ENCODE data around the gene DGKH. TPM values are rescaled to one million over a fixed set of nuclear protein-coding genes. Genes with fewer than 3 reads are reported as not detected.

DGKH gene
- total RNA-seq, 1 donor from 2014 or later = 12.1 TPM

DNA sequence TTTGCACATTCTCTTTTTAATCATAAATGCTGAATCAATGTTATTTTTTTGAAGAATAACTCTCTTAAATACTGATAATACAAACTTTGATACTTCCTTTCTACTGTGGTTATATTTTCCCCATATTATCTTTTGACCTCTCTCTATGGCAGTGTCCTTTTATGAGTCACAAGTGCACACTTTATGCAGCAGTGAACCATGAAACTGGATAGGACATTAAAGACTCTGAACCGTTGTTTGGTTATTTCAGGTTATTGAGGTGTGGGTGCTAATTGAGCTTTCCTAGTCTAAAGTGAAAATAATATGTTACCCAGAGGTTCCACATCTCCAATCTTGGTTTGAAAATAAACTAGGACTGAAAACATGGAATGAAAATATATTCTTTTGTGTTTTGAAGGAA lies 71.4 kb downstream of the DGKH start:
- Histone ChIP-seq H2AFZ (replicated peaks) (no peak overlapping the region), H3K9ac (no peak overlapping the region), H3K4me2 (no peak overlapping the region), H3K27ac (no peak overlapping the region), H3F3A (ENCODE audit: low read depth) (no peaks in the 10 kb centered on the region), H4K20me1 (ENCODE audit: low read depth) (no peaks in the 10 kb centered on the region), H3K4me3 (no peak overlapping the region), H3K79me2 (ENCODE audit: low read depth) (no peaks in the 10 kb centered on the region), H3K27me3 (no peaks in the 10 kb centered on the region), H3K4me1 (no peaks in the 10 kb centered on the region), H3K36me3 (no peaks in the 10 kb centered on the region), H3K9me3 (ENCODE audit: low read depth) (no peaks in the 10 kb centered on the region)
- no peak for DNase-seq (ENCODE audit: low spot score)
- Mint-ChIP-seq H3K27me3 (ENCODE audit: insufficient read depth, low read depth) (no peaks in the 10 kb centered on the region), H3K9me3 (peaks cover 6% of the 10 kb centered on the region), H3K4me1 (peaks cover 14% of the 10 kb centered on the region), H3K27ac (no peak overlapping the region), H3K4me3 (no peak overlapping the region), H3K36me3 (no peaks in the 10 kb centered on the region)
- TF ChIP-seq EZH2phosphoT487 (IDR thresholded peaks at IDR 0.05) (no peak), EZH2 (IDR thresholded peaks at IDR 0.05) (no peak)
- TF ChIP-seq, protein P1, sequence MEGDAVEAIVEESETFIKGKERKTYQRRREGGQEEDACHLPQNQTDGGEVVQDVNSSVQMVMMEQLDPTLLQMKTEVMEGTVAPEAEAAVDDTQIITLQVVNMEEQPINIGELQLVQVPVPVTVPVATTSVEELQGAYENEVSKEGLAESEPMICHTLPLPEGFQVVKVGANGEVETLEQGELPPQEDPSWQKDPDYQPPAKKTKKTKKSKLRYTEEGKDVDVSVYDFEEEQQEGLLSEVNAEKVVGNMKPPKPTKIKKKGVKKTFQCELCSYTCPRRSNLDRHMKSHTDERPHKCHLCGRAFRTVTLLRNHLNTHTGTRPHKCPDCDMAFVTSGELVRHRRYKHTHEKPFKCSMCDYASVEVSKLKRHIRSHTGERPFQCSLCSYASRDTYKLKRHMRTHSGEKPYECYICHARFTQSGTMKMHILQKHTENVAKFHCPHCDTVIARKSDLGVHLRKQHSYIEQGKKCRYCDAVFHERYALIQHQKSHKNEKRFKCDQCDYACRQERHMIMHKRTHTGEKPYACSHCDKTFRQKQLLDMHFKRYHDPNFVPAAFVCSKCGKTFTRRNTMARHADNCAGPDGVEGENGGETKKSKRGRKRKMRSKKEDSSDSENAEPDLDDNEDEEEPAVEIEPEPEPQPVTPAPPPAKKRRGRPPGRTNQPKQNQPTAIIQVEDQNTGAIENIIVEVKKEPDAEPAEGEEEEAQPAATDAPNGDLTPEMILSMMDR (IDR thresholded peaks at IDR 0.05) = no peak

DNA sequence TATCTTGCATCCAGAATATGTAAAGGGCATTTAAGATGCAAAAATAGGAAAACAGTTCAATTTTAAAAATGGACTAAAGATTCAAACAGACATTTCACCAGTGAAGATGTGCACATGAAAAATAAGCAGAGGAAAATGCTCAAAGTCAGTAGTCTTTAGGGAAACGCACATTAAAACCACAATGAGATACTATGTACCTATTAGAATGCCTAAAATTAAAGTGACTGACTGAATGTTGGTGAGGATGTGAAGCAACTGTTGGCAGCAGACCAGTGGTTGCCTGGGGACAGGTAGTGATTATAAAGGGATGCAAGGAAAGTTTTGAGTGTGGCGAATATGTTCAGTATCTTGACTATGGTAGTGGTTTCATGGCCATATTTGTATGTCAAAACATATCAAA lies 75.2 kb downstream of the DGKH start:
- H3K4me3 Mint-ChIP-seq = no peak overlapping the region
- no peaks in the 10 kb centered on the region for H3F3A ChIP-seq (ENCODE audit: low read depth)
- H3K4me1 Mint-ChIP-seq = peaks cover 17% of the 10 kb centered on the region
- H4K20me1 ChIP-seq (ENCODE audit: low read depth) = no peaks in the 10 kb centered on the region
- H3K27ac Mint-ChIP-seq = no peak overlapping the region
- DNase-seq (ENCODE audit: low spot score) = no peak
- H3K27ac ChIP-seq = no peak overlapping the region
- TF ChIP-seq EZH2 (IDR thresholded peaks at IDR 0.05) (no peak), EZH2phosphoT487 (IDR thresholded peaks at IDR 0.05) (no peak)
- TF ChIP-seq, protein P1 (IDR thresholded peaks at IDR 0.05) = no peak
- H2AFZ ChIP-seq (replicated peaks) = no peak overlapping the region
- no peaks in the 10 kb centered on the region for H3K36me3 ChIP-seq
- H3K79me2 ChIP-seq (ENCODE audit: low read depth) = no peaks in the 10 kb centered on the region
- H3K4me3 ChIP-seq = no peak overlapping the region
- H3K9me3 ChIP-seq (ENCODE audit: low read depth) = no peaks in the 10 kb centered on the region
- no peak overlapping the region for H3K9ac ChIP-seq
- H3K36me3 Mint-ChIP-seq = peaks cover 3% of the 10 kb centered on the region
- H3K27me3 Mint-ChIP-seq (ENCODE audit: insufficient read depth, low read depth) = no peaks in the 10 kb centered on the region
- H3K4me2 ChIP-seq = no peak overlapping the region
- H3K9me3 Mint-ChIP-seq = peaks cover 3% of the 10 kb centered on the region
- peaks cover 6% of the 10 kb centered on the region for H3K4me1 ChIP-seq
- H3K27me3 ChIP-seq = no peaks in the 10 kb centered on the region

DNA sequence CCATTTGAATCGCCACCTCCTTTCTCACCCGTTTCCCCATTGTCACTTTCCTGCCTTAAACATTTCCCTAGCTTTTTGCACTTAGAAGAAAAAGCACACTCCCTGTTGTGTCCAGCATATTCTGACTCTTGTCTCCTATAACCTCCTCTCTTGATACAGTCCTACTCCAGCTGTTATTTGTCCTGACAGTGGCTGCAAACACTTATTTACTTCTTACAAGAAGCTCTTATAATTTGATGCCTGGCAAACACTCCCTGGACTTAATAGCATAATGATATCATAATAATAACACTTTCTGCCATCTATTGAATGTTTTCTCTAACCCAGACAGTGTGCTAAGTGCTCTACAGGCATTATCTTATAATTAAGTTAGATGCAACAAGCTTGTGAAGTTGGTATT lies 76.6 kb downstream of the DGKH start:
- Histone ChIP-seq H3K27ac (no peak overlapping the region), H3K4me2 (no peak overlapping the region), H3K36me3 (no peaks in the 10 kb centered on the region), H3K9me3 (ENCODE audit: low read depth) (no peaks in the 10 kb centered on the region), H3K4me1 (peaks cover 14% of the 10 kb centered on the region), H3K9ac (no peak overlapping the region), H3F3A (ENCODE audit: low read depth) (no peaks in the 10 kb centered on the region), H3K4me3 (no peak overlapping the region), H3K79me2 (ENCODE audit: low read depth) (no peaks in the 10 kb centered on the region), H4K20me1 (ENCODE audit: low read depth) (no peaks in the 10 kb centered on the region), H3K27me3 (no peaks in the 10 kb centered on the region), H2AFZ (replicated peaks) (no peak overlapping the region)
- H3K4me3 Mint-ChIP-seq = no peak overlapping the region
- TF ChIP-seq EZH2 (IDR thresholded peaks at IDR 0.05) (no peak), EZH2phosphoT487 (IDR thresholded peaks at IDR 0.05) (no peak)
- TF ChIP-seq, protein P1 (IDR thresholded peaks at IDR 0.05) = no peak
- no peaks in the 10 kb centered on the region for H3K27me3 Mint-ChIP-seq (ENCODE audit: insufficient read depth, low read depth)
- no peak for DNase-seq (ENCODE audit: low spot score)
- H3K9me3 Mint-ChIP-seq = peaks cover 3% of the 10 kb centered on the region
- peaks cover 3% of the 10 kb centered on the region for H3K36me3 Mint-ChIP-seq
- peaks cover 18% of the 10 kb centered on the region for H3K4me1 Mint-ChIP-seq
- H3K27ac Mint-ChIP-seq = no peak overlapping the region
